Suppressor macrophage (primary cell): Measurements from ENCODE around the gene IKZF1.

ENCODE experiments used
- DNase-seq, 4 experiments: peaks; one replicate each; pipeline ENCODE4 v3.0.0-alpha.2; 2020 to 2022

The IKZF1 gene

GRCh38 chr7:50413561-50413960 lies 109.0 kb downstream of the IKZF1 start:
- peak in 2 of 4 experiments; percentile 10 to 29 for DNase-seq

GRCh38 chr7:50415844-50416364 lies 111.4 kb downstream of the IKZF1 start:
- peak in 1 of 4 experiments; percentile 27 for DNase-seq

- DNase-seq, result peak; percentile 74 to 92 (median 86)
Observed at GRCh38 chr7:50416527-50417182, 112.1 kb downstream of the IKZF1 start.

- peak; percentile 88 to 95 (median 92) for DNase-seq
Observed at GRCh38 chr7:50418086-50418515, 113.6 kb downstream of the IKZF1 start.

GRCh38 chr7:50418526-50419290 lies 114.2 kb downstream of the IKZF1 start:
- no peak for DNase-seq

- no peak for DNase-seq
Observed at GRCh38 chr7:50421043-50421442, 116.5 kb downstream of the IKZF1 start.

- no peak for DNase-seq
Observed at GRCh38 chr7:50422858-50423257, 118.3 kb downstream of the IKZF1 start.

GRCh38 chr7:50423860-50424259 lies 119.3 kb downstream of the IKZF1 start:
- DNase-seq, result no peak

- no peak for DNase-seq
Observed at GRCh38 chr7:50425318-50425717, 120.8 kb downstream of the IKZF1 start.

- DNase-seq, result no peak
Observed at GRCh38 chr7:50426280-50427045, 121.9 kb downstream of the IKZF1 start.

GRCh38 chr7:50427518-50427917 lies 123.0 kb downstream of the IKZF1 start:
- DNase-seq, result no peak

GRCh38 chr7:50428911-50429310 lies 124.4 kb downstream of the IKZF1 start:
- DNase-seq, result no peak

- no peak for DNase-seq
Observed at GRCh38 chr7:50431316-50431715, 126.8 kb downstream of the IKZF1 start.

GRCh38 chr7:50431722-50432305 lies 127.3 kb downstream of the IKZF1 start:
- no peak for DNase-seq

- peak; percentile 42 to 75 (median 66) for DNase-seq
Observed at GRCh38 chr7:50436133-50436806, 131.8 kb downstream of the IKZF1 start.

GRCh38 chr7:50446542-50446960 lies 142.0 kb downstream of the IKZF1 start:
- no peak for DNase-seq

- DNase-seq, result no peak
Observed at GRCh38 chr7:50448823-50449222, 144.3 kb downstream of the IKZF1 start.

GRCh38 chr7:50449501-50449880 lies 145.0 kb downstream of the IKZF1 start:
- no peak for DNase-seq

- DNase-seq, result peak; percentile 85 to 94 (median 89)
Observed at GRCh38 chr7:50449881-50450589, 145.5 kb downstream of the IKZF1 start, which contains the start of gene FIGNL1. Gene FIGNL1, minus strand, starts transcription at chr7:50450350. Its CDS starts 3,063 bp downstream, at chr7:50447287.

- peak in 2 of 4 experiments; percentile 20 to 24 for DNase-seq
Observed at GRCh38 chr7:50450590-50451032, 146.1 kb downstream of the IKZF1 start.
